Hippocampal formation (tissue), 2 donors: ENCODE measurements around the gene ASB18.
"Not testable (repeated sequence)": the region's sequence is repeated elsewhere in the genome, so short reads cannot be mapped to it uniquely, and the experiment has no call there.

Experiments
- DNase-seq, 2 donors: peaks; one replicate each; lab custom pipeline; 2025; lab: John Stamatoyannopoulos, UW

ASB18 gene

GRCh38 chr2:236264256-236264655, at the start of gene ASB18:
Gene ASB18, minus strand, starts transcription at chr2:236264406. Its CDS starts 61 bp downstream, at chr2:236264345.
- DNase-seq = no peak

GRCh38 chr2:236311286-236311685, 47.1 kb upstream of the ASB18 start:
- DNase-seq = no peak

- DNase-seq = no peak
These were observed 45.4 kb upstream of the ASB18 start for GRCh38 chr2:236309669-236310029.

GRCh38 chr2:236308855-236309668, 44.9 kb upstream of the ASB18 start:
- no peak for DNase-seq

- DNase-seq = no peak
These were observed 43.4 kb upstream of the ASB18 start for GRCh38 chr2:236307641-236308040.

GRCh38 chr2:236306825-236307540, 42.8 kb upstream of the ASB18 start:
- DNase-seq = no peak

GRCh38 chr2:236305964-236306605, 41.9 kb upstream of the ASB18 start:
- DNase-seq = no peak

GRCh38 chr2:236305531-236305930, 41.3 kb upstream of the ASB18 start:
- DNase-seq = no peak

- DNase-seq = no peak
These were observed 39.7 kb upstream of the ASB18 start for GRCh38 chr2:236303935-236304334.

- no peak for DNase-seq
These were observed 38.3 kb upstream of the ASB18 start for GRCh38 chr2:236302555-236302954.

GRCh38 chr2:236298924-236299475, 34.8 kb upstream of the ASB18 start:
- DNase-seq = no peak

- no peak for DNase-seq
These were observed 31.3 kb upstream of the ASB18 start for GRCh38 chr2:236295481-236295880.

GRCh38 chr2:236294647-236295046, 30.4 kb upstream of the ASB18 start:
- DNase-seq = no peak

- DNase-seq = no peak
These were observed 29.1 kb upstream of the ASB18 start for GRCh38 chr2:236293241-236293810.

GRCh38 chr2:236291911-236292310, 27.7 kb upstream of the ASB18 start:
- DNase-seq = no peak

- no peak for DNase-seq
These were observed 27.3 kb upstream of the ASB18 start for GRCh38 chr2:236291476-236291875.

GRCh38 chr2:236290742-236291425, 26.7 kb upstream of the ASB18 start:
- no peak for DNase-seq

- no peak for DNase-seq
These were observed 25.7 kb upstream of the ASB18 start for GRCh38 chr2:236289766-236290462.

GRCh38 chr2:236288373-236288772, 24.2 kb upstream of the ASB18 start:
- not testable (repeated sequence) for DNase-seq

GRCh38 chr2:236287656-236288055, 23.4 kb upstream of the ASB18 start:
- no peak for DNase-seq
